IMR-90 (cell line): ENCODE measurements around the gene DSCAM. TPM values are rescaled to one million over a fixed set of nuclear protein-coding genes. Genes with fewer than 3 reads are reported as not detected.

Experiments used
- ATAC-seq: fragments of 200-7000 bp; cut with Tn5 transposase; 2 replicates; pipeline ENCODE4 v1.9.1; 2020; ENCODE audit warnings: low read depth, mild to moderate bottlenecking, moderate library complexity
- BruUV-seq: library from RNA; stranded (reverse); fragments of 400-500 nt; replicated peaks from 2 replicates; lab custom pipeline; 2021; lab: Mats Ljungman, UMichigan
- CTCF ChIA-PET: fragments of 300-600 bp; formaldehyde crosslinking; extraction: SDS; loops from one replicate; lab custom pipeline; 2021; ENCODE audit warnings: antibody characterized with exemption; lab: Yijun Ruan, JAX
- POLR2A ChIA-PET: fragments of 300-600 bp; sonication (Branson Sonifier 250); formaldehyde crosslinking; loops from one replicate; lab custom pipeline; 2022; ENCODE audit warnings: antibody characterized with exemption; ENCODE audit not compliant: unreplicated experiment; lab: Charles Lee
- DNase-seq: peaks from one replicate; pipeline ENCODE4 v3.0.0; 2013
- H2AFZ ChIP-seq: replicated peaks from 2 replicates; pipeline ENCODE3; 2013; ENCODE audit warnings: low read length, mild to moderate bottlenecking; ENCODE audit not compliant: poor library complexity
- H2AK5ac ChIP-seq: 2 replicates; pipeline ENCODE4 v1.6.1; 2013; ENCODE audit warnings: low read depth, low read length, inconsistent platforms
- H2AK9ac ChIP-seq: replicated peaks from 2 replicates; pipeline ENCODE3; 2013; ENCODE audit warnings: mild to moderate bottlenecking, low read depth, low read length, moderate library complexity; ENCODE audit not compliant: poor library complexity
- H2BK120ac ChIP-seq: 2 replicates; pipeline ENCODE4 v1.6.1; 2013; ENCODE audit warnings: low read depth, low read length, inconsistent platforms
- H2BK15ac ChIP-seq: 3 replicates; pipeline ENCODE4 v1.6.1; 2013; ENCODE audit warnings: low read depth, low read length, inconsistent platforms
- H2BK20ac ChIP-seq: 2 replicates; pipeline ENCODE4 v1.6.1; 2013; ENCODE audit warnings: low read depth, mild to moderate bottlenecking, inconsistent platforms, low read length, moderate library complexity
- H2BK5ac ChIP-seq: 2 replicates; pipeline ENCODE4 v1.6.1; 2013; ENCODE audit warnings: mild to moderate bottlenecking, low read depth, low read length, inconsistent platforms; ENCODE audit not compliant: poor library complexity, severe bottlenecking
- H3K14ac ChIP-seq: replicated peaks from 2 replicates; pipeline ENCODE4 v1.6.1; 2013; ENCODE audit warnings: low read depth, low read length, inconsistent platforms
- H3K18ac ChIP-seq: 2 replicates; pipeline ENCODE4 v1.6.1; 2013; ENCODE audit warnings: low read depth, low read length, control low read depth
- H3K23ac ChIP-seq: 2 replicates; pipeline ENCODE4 v1.6.1; 2013; ENCODE audit warnings: low read depth, low read length, inconsistent platforms
- H3K27ac ChIP-seq: 2 replicates; pipeline ENCODE4 v1.5.1; 2013; ENCODE audit warnings: mild to moderate bottlenecking, control low read depth, low read length; ENCODE audit not compliant: insufficient read depth
- H3K27me3 ChIP-seq: 2 replicates; pipeline ENCODE4 v1.6.1; 2013; ENCODE audit warnings: low read length; ENCODE audit not compliant: control insufficient read depth, insufficient read depth
- H3K36me3 ChIP-seq: 2 replicates; pipeline ENCODE4 v1.6.1; 2013; ENCODE audit warnings: low read length, mixed read lengths; ENCODE audit not compliant: control insufficient read depth, insufficient read depth
- H3K4ac ChIP-seq: 2 replicates; pipeline ENCODE4 v1.6.1; 2013; ENCODE audit warnings: low read depth, low read length, inconsistent platforms
- H3K4me1 ChIP-seq: 2 replicates; pipeline ENCODE4 v1.6.1; 2013; ENCODE audit warnings: low read length, mixed read lengths; ENCODE audit not compliant: control insufficient read depth, insufficient read depth
- H3K4me2 ChIP-seq: 2 replicates; pipeline ENCODE4 v1.6.1; 2013; ENCODE audit warnings: low read depth, mild to moderate bottlenecking, control low read depth, low read length, moderate library complexity
- H3K4me3 ChIP-seq: 2 replicates; pipeline ENCODE4 v1.5.1; 2013; ENCODE audit warnings: low read depth, mild to moderate bottlenecking, control low read depth, low read length, moderate library complexity; ENCODE audit not compliant: insufficient read depth
- H3K56ac ChIP-seq: 2 replicates; pipeline ENCODE4 v1.6.1; 2013; ENCODE audit warnings: low read length, inconsistent platforms; ENCODE audit not compliant: insufficient read depth; ENCODE audit errors: extremely low read depth
- H3K79me1 ChIP-seq, 2 experiments: 2 replicates each; pipeline ENCODE4 v1.6.1; 2013; ENCODE audit warnings: low read length in 2 of 2, inconsistent platforms in 1 of 2, low read depth in 1 of 2
- H3K9ac ChIP-seq: 2 replicates; pipeline ENCODE4 v1.6.1; 2013; ENCODE audit warnings: low read depth, low read length, control low read depth
- H3K9me1 ChIP-seq: 2 replicates; pipeline ENCODE4 v1.6.1; 2013; ENCODE audit warnings: low read length, inconsistent platforms; ENCODE audit not compliant: insufficient read depth
- H3K9me3 ChIP-seq: 2 replicates; pipeline ENCODE4 v1.6.1; 2013; ENCODE audit warnings: low read length; ENCODE audit not compliant: control insufficient read depth, insufficient read depth
- H4K20me1 ChIP-seq: 2 replicates; pipeline ENCODE4 v1.6.1; 2013; ENCODE audit warnings: low read length, inconsistent platforms; ENCODE audit not compliant: insufficient read depth
- H4K5ac ChIP-seq: 2 replicates; pipeline ENCODE4 v1.6.1; 2013; ENCODE audit warnings: mild to moderate bottlenecking, low read depth, low read length, control low read depth
- H4K8ac ChIP-seq, 2 experiments: 2 replicates each; pipeline ENCODE4 v1.6.1; 2013; ENCODE audit warnings: low read depth in 2 of 2, low read length in 2 of 2, control low read depth in 1 of 2, inconsistent platforms in 1 of 2
- H4K91ac ChIP-seq: 2 replicates; pipeline ENCODE4 v1.6.1; 2013; ENCODE audit warnings: low read depth, low read length, inconsistent platforms; ENCODE audit not compliant: insufficient read depth
- ELK1 ChIP-seq: fragments of 150-350 bp; IDR thresholded peaks from 2 replicates; pipeline ENCODE4 v1.6.1; 2016; ENCODE audit warnings: low read depth, mild to moderate bottlenecking, low read length, moderate library complexity, borderline replicate concordance
- WGBS, 2 experiments: methylation state at CpG; one replicate each; pipeline versions ENCODE4 v1.1.5 to v1.1.7; 2013; ENCODE audit warnings: missing lambda C conversion rate in 2 of 2; ENCODE audit not compliant: insufficient read length in 1 of 2; ENCODE audit errors: extremely low coverage in 2 of 2; 5-methylcytosine and 5-hydroxymethylcytosine counted together
- dilution Hi-C: fragments of 300-500 bp; cut with HindIII; formaldehyde crosslinking; loops from one replicate; pipeline ENCODE4 v1.14.3; 2018; ENCODE audit warnings: low sequenced_read_pairs; ENCODE audit not compliant: unreplicated experiment
- in situ Hi-C: fragments of 300-500 bp; cut with MboI; formaldehyde crosslinking; loops from 3 replicates; pipeline ENCODE4 v1.14.3; 2019; ENCODE audit warnings: low sequenced_read_pairs, inconsistent platforms, mixed read lengths
- intact Hi-C: fragments of 100-400 bp; cut with micrococcal nuclease; formaldehyde crosslinking; loops from 2 replicates; pipeline ENCODE4 v1.10.0; 2022
- polyA plus RNA-seq, 3 experiments: library from polyadenylated mRNA; depleted of rRNA; stranded (reverse); fragments of >200 nt; gene quantifications; 2 replicates each; pipeline ENCODE4 v1.2.3, GENCODE V29; 2012; ENCODE audit warnings: low replicate concordance in 1 of 3
- total RNA-seq: library from RNA; depleted of rRNA; stranded (reverse); fragments of >200 nt; gene quantifications from 2 replicates; pipeline ENCODE4 v1.2.3, GENCODE V29; 2012

Gene DSCAM
- total and polyA plus RNA-seq, 2 of the 4 experiments (the other 2 are of a cell fraction) = under 0.01 to 0.02 TPM

- H3K4me2 ChIP-seq = no peak overlapping the region
- CTCF ChIA-PET = no interaction called here
- H3K9me3 ChIP-seq = peaks cover 27% of the 10 kb centered on the region
- intact Hi-C loops = no loop called here
- no peaks in the 10 kb centered on the region for H3K4me1 ChIP-seq
- no peak overlapping the region for H3K18ac ChIP-seq
- H4K91ac ChIP-seq = no peak overlapping the region
- DNase-seq (no peak), ATAC-seq (no peak)
- no peak overlapping the region for H2AK9ac ChIP-seq
- H2BK120ac ChIP-seq = no peak overlapping the region
- dilution Hi-C loops = no loop called here
- H3K14ac ChIP-seq = no peak overlapping the region
- H4K5ac ChIP-seq = no peak overlapping the region
- no peaks in the 10 kb centered on the region for H3K79me1 ChIP-seq
- WGBS, 2 experiments = no CpG with 5 or more reads among the region's 3 CpGs
- no peak overlapping the region for H3K23ac ChIP-seq
- H2BK5ac ChIP-seq = no peak overlapping the region
- no peak overlapping the region for H3K9ac ChIP-seq
- no peaks in the 10 kb centered on the region for H3K9me1 ChIP-seq
- no peak overlapping the region for H2AK5ac ChIP-seq
- H2BK15ac ChIP-seq = no peak overlapping the region
- no peak overlapping the region for H2AFZ ChIP-seq
- H4K8ac ChIP-seq = no peak overlapping the region
- in situ Hi-C loops = no loop called here
- no peaks in the 10 kb centered on the region for H3K27me3 ChIP-seq
- no TSS peak for BruUV-seq
- POLR2A ChIA-PET = no interaction called here
- H3K4ac ChIP-seq = no peak overlapping the region
- no peak for TF ChIP-seq ELK1
- no peaks in the 10 kb centered on the region for H4K20me1 ChIP-seq
- no peak overlapping the region for H3K4me3 ChIP-seq
- no peak overlapping the region for H3K27ac ChIP-seq
- no peak overlapping the region for H2BK20ac ChIP-seq
- no peak overlapping the region for H3K56ac ChIP-seq
- no peaks in the 10 kb centered on the region for H3K36me3 ChIP-seq
These were observed 826.3 kb downstream of the DSCAM start for GRCh38 chr21:40020651-40021050.
